Memory B cell (primary cell): Measurements from ENCODE around the gene SLC35B4.

ENCODE experiments used
- ATAC-seq: fragments of 150-1000 bp; cut with Tn5 transposase; 2 replicates; pipeline ENCODE4 v1.10.0; 2021; ENCODE audit warnings: low read depth, mild to moderate bottlenecking, moderate library complexity
- DNase-seq, 2 donors: peaks; one replicate each; pipeline ENCODE4 v3.0.0; 2022; ENCODE audit warnings: low spot score in 2 of 2
- H3K27ac Mint-ChIP-seq: one replicate; pipeline ENCODE4 v1.8.0; 2022; ENCODE audit warnings: mild to moderate bottlenecking, moderate library complexity, mixed read lengths
- H3K27me3 Mint-ChIP-seq: one replicate; pipeline ENCODE4 v1.8.0; 2022; ENCODE audit warnings: mixed read lengths
- H3K36me3 Mint-ChIP-seq: one replicate; pipeline ENCODE4 v1.8.0; 2022; ENCODE audit warnings: mild to moderate bottlenecking, mixed read lengths
- H3K4me1 Mint-ChIP-seq: one replicate; pipeline ENCODE4 v1.8.0; 2022; ENCODE audit warnings: mixed read lengths
- H3K4me3 Mint-ChIP-seq: one replicate; pipeline ENCODE4 v1.8.0; 2022; ENCODE audit warnings: mild to moderate bottlenecking, moderate library complexity, mixed read lengths
- H3K9me3 Mint-ChIP-seq: one replicate; pipeline ENCODE4 v1.8.0; 2022; ENCODE audit warnings: mixed read lengths

The SLC35B4 gene, protein sequence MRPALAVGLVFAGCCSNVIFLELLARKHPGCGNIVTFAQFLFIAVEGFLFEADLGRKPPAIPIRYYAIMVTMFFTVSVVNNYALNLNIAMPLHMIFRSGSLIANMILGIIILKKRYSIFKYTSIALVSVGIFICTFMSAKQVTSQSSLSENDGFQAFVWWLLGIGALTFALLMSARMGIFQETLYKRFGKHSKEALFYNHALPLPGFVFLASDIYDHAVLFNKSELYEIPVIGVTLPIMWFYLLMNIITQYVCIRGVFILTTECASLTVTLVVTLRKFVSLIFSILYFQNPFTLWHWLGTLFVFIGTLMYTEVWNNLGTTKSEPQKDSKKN

DNA sequence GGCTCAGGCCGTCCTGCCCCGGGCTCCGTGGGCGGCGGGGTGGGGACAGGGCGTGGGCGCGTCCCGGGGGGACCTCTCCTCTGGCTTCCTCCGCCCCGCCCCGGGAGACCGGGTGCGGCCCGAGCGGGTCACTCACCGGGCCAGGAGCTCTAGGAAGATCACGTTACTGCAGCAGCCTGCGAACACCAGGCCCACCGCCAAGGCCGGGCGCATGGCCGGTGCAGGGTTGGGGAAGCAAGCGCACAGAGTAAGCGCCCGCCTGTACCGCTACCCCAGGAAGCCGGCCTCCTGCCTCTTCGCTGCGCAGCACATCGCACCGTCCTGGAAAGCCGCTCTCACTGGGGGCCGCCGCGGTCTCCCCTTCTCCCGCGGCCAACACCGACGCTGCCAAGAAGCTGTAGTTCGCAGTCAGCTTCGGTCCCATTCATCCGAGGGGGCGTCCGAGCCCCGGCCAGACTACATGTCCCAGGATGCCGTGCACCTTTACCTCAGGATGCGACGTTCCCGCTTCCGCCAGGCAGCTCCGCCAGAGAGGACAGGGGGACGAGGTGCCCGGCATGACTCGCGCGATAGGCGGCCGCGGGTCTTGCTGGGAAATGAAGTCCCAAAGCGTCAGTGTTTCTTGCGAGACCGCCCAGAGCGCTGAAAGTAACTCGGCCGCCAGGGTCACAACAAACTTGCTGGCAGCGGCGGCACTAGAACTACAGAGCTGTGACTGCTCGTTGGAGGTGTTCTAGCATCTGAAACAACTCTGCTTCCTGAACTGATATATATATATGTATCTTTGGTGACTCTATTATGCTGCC, at the start of gene SLC35B4:
TSS of gene SLC35B4 (minus strand) at position 392 of the 806 bp plus-strand sequence. CDS start at position 213, 179 bp downstream.
- Mint-ChIP-seq H3K9me3 (no peaks in the 10 kb centered on the region), H3K36me3 (no peaks in the 10 kb centered on the region), H3K27me3 (no peaks in the 10 kb centered on the region), H3K4me1 (peaks cover 9% of the 10 kb centered on the region), H3K4me3 (peak within 1 kb of the TSS; percentile 87), H3K27ac (peak within 1 kb of the TSS; percentile 65)
- peak; percentile 77 to 84 for DNase-seq
- ATAC-seq = peak; percentile 93

DNA sequence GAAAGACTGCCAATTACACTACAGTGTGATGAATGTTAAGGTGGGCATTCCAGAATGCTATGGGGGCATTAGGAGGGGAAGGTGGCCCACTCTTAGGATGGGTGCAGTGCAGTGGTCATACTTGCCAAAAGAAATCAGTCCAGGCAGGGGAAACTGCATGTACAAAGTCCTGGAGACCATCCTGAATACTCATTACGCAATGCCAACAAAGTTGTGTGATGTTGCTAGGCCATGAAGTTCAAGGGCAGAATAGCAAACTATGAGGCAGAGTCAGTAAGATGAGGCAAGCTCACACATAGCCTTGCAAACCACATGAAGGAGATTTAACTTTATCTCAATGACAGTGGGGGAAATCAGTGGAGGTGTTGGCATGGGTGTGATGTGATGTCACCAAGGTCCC, 49.8 kb upstream of the SLC35B4 start:
- peaks cover 22% of the 10 kb centered on the region for H3K27me3 Mint-ChIP-seq
- DNase-seq = no peak
- no peaks in the 10 kb centered on the region for H3K4me1 Mint-ChIP-seq
- no peak overlapping the region for H3K27ac Mint-ChIP-seq
- H3K36me3 Mint-ChIP-seq = no peaks in the 10 kb centered on the region
- no peak overlapping the region for H3K4me3 Mint-ChIP-seq
- H3K9me3 Mint-ChIP-seq = no peaks in the 10 kb centered on the region
- no peak for ATAC-seq

DNA sequence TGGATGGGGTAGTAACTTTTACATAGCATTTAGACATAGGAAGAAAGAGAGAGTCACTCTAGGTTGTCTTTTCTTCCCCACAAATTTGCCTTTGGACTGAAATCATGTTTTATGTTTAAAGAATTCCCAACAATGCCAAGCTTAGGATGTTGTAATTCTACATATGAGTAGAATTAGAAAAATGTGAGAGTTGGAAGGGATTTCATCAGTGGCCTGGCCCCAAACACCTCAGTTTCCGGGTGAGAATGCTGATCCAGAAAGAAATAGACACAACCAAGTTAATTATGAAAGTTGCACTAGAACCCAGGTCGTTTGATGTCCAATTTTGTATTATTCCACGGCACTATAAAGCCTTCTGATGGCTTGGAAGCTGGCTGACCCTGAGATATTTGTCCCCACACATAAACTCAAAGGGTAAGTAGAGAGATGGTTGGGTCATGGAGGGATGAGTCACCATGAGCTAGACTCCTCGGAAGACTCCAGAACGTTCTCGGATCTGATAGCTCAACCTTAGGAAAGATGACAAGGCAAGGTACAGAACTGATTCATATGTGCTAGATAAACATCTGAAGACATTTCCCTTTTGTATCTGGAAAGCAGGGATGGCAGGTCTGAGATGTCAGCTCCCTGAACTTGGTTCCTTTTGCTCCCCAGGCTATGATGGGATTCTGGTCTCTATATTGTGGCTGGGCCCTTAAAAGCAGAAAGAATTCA, 48.8 kb upstream of the SLC35B4 start:
- H3K36me3 Mint-ChIP-seq = no peaks in the 10 kb centered on the region
- no peak for DNase-seq
- ATAC-seq = no peak
- peaks cover 22% of the 10 kb centered on the region for H3K27me3 Mint-ChIP-seq
- H3K4me1 Mint-ChIP-seq = no peaks in the 10 kb centered on the region
- no peak overlapping the region for H3K4me3 Mint-ChIP-seq
- no peaks in the 10 kb centered on the region for H3K9me3 Mint-ChIP-seq
- no peak overlapping the region for H3K27ac Mint-ChIP-seq

DNA sequence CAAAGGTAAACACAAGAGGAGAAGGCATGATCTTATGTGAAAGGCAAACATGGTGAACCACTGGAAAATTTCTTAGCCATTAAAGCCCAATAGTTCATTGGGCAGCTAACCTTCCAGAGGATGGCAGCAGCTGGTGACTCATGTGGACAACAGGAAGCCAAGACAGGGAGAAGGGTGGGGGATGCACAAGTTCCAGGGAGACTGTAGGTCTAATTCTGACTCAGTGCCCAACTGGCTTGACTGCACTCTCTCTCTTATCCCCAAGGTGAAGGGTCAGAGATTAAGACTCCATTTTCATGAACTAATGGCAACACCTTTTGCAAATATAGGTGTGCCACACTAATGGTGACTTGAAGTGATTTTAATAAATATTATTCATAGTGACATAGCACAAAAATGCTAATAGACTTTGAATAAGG, 47.9 kb upstream of the SLC35B4 start:
- Mint-ChIP-seq H3K4me3 (no peak overlapping the region), H3K27me3 (peaks cover 16% of the 10 kb centered on the region), H3K9me3 (no peaks in the 10 kb centered on the region), H3K4me1 (no peaks in the 10 kb centered on the region), H3K27ac (no peak overlapping the region), H3K36me3 (no peaks in the 10 kb centered on the region)
- ATAC-seq = no peak
- no peak for DNase-seq

DNA sequence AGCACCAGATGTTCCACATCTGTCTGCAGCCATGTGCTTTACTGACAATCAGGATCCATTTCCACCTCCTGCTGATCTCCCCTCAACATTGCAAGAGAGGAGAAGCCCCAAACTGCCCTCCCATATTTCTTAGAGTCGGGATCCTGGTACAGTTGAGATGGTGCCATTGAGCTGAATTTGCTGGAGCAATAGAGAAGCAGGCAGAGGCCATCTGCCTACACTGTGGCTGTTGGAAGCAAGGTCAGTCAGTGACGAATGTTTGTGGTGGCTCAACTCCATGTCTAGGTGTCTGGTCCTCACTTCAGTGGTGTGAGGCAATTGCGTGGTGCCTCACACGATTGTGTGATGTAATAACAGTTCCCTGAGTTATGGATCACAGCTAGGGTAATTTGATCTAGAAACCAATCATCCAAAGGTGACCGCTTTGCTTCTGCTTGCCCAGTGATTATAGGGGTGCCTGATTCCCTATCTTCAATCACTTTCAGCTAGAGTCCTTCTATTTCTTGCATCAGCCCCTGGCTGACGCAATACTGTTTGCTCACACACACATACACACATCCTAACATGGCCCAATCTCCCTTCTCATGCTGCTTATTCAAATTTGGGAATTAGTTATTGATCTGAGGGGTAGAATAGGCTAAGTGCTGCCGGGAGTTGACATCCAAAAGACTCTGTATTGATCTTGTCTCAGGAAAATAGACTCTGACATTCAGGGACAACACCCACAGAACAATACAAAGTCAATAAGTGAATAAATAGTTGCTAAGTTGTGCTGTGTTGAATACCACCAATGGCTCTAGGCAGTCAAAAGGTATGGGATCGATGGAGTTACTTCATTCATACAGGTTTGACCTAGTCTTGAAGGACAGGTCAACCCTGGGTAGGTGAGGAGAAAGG, 46.1 kb upstream of the SLC35B4 start:
- DNase-seq (no peak), ATAC-seq (no peak)
- Mint-ChIP-seq H3K4me1 (peaks cover 4% of the 10 kb centered on the region), H3K27ac (no peak overlapping the region), H3K4me3 (no peak overlapping the region), H3K36me3 (no peaks in the 10 kb centered on the region), H3K27me3 (peaks cover 16% of the 10 kb centered on the region), H3K9me3 (no peaks in the 10 kb centered on the region)

DNA sequence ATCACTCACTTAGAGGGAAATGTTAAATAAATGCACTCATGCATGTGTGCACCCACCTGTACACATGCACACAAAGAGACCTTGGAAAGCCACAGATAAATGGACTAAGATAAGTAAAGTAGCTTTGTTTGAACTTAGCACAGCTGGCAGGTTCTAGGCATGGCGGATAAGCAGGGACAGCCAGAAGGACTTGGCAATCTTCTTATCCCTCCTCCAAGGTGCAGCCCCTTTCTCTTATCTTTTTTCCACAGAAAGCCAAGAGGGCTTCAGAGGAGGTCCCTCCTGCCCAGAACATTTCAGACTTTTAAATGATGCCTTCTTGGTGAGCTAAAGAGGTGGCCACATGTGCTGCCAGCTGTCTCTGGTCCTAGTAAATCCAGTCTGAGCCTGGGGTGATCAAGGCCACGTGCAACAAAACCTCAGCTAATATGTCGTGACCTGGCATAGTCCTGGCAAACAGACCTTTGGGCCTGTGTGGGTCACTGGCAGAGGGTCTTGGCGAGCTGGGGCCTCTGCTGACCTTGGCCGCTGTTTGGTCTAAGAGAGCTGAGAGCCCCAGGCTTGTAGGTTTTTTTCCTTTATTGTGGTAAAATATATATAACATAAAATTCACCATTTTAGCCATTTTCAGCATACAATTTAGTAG, 43.2 kb upstream of the SLC35B4 start:
- Mint-ChIP-seq H3K27me3 (peaks cover 14% of the 10 kb centered on the region), H3K9me3 (no peaks in the 10 kb centered on the region), H3K4me3 (no peak overlapping the region), H3K4me1 (peaks cover 4% of the 10 kb centered on the region), H3K36me3 (no peaks in the 10 kb centered on the region), H3K27ac (no peak overlapping the region)
- DNase-seq (no peak), ATAC-seq (no peak)

DNA sequence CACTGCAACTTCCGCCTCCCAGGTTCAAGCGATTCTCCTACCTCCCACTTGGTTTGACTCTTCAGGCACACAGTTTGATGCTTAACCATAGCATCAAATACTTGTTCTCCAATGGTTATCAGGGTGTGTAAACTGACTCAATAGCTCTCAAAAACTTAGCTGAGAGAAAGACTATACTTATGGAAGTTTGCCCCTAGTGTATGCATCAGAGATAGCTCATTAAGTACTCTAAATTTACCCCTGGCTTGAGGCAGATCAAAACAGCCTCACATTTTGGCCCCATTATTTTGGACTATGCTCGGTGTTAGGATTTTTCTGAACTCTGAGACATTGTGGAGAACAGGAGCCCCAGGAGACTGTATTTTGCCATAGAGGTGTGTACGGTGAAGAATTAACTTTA, 40.8 kb upstream of the SLC35B4 start:
- Mint-ChIP-seq H3K4me3 (no peak overlapping the region), H3K9me3 (no peaks in the 10 kb centered on the region), H3K4me1 (peaks cover 4% of the 10 kb centered on the region), H3K27ac (no peak overlapping the region), H3K27me3 (peaks cover 8% of the 10 kb centered on the region), H3K36me3 (no peaks in the 10 kb centered on the region)
- ATAC-seq (no peak), DNase-seq (no peak)

DNA sequence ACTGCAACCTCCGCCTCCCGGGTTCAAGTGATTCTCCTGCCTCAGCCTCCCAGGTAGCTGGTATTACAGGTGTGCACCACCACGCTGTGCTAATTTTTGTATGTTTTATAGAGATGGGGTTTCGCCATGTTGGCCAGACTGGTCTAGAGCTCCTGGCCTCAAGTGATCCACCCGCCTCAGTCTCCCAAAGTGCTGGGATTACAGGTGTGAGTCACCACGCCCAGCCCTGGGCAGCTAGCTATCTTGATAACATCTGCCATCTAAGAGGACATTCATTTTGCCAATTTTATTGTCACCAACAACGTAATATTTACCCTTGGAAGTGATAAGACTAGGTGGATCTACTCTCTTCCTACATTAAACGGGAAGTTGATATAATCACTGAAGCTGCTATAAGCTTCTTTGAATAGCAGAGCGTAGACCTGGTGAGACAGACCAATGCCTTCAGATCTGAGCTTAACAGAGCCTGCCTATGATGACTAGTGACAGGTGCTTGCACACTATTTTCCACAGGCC, 39.7 kb upstream of the SLC35B4 start:
- H3K36me3 Mint-ChIP-seq = no peaks in the 10 kb centered on the region
- no peak overlapping the region for H3K4me3 Mint-ChIP-seq
- H3K4me1 Mint-ChIP-seq = peaks cover 4% of the 10 kb centered on the region
- H3K27me3 Mint-ChIP-seq = peaks cover 3% of the 10 kb centered on the region
- H3K9me3 Mint-ChIP-seq = no peaks in the 10 kb centered on the region
- no peak overlapping the region for H3K27ac Mint-ChIP-seq
- no peak for DNase-seq
- ATAC-seq = no peak

DNA sequence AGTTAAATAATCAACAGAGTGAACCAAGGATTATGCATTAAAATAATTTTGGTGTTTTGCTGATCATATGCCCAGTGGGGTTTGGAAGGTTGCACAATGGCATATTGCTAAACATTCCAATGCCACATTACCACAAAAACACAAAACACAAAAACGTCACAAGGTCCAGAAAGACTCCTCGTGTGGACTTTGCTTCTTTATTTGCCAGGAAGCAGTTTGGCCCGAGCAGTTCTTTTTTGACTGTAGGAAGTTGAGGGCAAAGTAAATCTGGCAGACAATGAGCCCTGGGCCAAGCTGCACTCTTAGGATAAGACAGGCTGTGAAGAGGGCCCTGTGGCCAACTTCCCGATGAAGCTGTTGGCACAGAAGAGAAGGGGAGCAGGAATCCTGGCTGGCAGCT, 39.2 kb upstream of the SLC35B4 start:
- Mint-ChIP-seq H3K9me3 (no peaks in the 10 kb centered on the region), H3K27ac (no peak overlapping the region), H3K4me3 (no peak overlapping the region), H3K4me1 (peaks cover 4% of the 10 kb centered on the region), H3K27me3 (peaks cover 3% of the 10 kb centered on the region), H3K36me3 (no peaks in the 10 kb centered on the region)
- DNase-seq = no peak
- ATAC-seq = no peak

DNA sequence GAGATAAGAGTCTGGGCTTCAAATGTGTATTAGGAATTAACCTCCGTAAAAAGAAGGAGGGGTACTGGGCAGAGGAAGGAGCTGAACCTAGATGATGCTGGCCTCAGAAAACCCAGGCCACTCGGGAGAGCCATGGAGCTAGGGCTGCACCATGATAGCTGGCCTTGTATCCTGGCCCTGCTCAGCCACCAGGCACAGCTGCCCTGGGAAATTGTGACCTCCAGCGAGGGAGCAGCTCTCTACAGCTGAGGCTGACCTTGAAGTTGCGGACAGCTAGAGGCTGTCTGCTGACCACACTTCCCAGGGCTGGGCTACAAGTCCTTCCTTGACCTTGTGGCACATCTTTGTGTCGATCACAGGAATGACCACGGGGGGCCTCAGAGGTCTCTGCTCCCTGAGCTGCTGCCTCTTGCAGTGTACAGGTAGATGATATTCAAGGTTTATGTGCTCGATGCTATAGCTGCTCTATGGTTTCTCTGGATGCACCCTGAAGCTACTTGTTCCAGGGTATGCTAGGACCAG, 38.3 kb upstream of the SLC35B4 start:
- Mint-ChIP-seq H3K4me1 (peaks cover 4% of the 10 kb centered on the region), H3K4me3 (no peak overlapping the region), H3K9me3 (no peaks in the 10 kb centered on the region), H3K36me3 (no peaks in the 10 kb centered on the region), H3K27ac (no peak overlapping the region), H3K27me3 (peaks cover 3% of the 10 kb centered on the region)
- no peak for ATAC-seq
- no peak for DNase-seq

DNA sequence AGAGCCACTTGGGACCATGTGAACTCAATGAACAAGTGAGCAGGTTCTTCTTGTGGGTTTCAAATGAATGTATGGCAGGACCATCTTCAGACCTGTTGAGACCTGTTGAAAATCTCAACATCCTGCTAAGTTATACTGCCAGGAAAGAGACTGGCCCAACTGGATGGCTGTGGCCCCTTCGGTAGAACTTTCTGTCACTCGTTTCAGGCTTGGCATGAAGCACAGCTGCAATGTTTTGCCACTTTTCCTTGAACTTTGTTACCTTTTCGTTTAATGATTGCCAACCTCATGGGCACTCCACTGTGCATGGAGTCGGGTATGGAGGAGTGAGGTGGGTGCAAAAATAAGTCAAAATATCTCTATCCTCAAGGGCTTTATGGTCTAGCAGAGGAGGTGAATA, 36.7 kb upstream of the SLC35B4 start:
- Mint-ChIP-seq H3K4me1 (peaks cover 4% of the 10 kb centered on the region), H3K36me3 (no peaks in the 10 kb centered on the region), H3K27me3 (peaks cover 8% of the 10 kb centered on the region), H3K9me3 (peaks cover 2% of the 10 kb centered on the region), H3K27ac (no peak overlapping the region), H3K4me3 (no peak overlapping the region)
- no peak for ATAC-seq
- DNase-seq = no peak

DNA sequence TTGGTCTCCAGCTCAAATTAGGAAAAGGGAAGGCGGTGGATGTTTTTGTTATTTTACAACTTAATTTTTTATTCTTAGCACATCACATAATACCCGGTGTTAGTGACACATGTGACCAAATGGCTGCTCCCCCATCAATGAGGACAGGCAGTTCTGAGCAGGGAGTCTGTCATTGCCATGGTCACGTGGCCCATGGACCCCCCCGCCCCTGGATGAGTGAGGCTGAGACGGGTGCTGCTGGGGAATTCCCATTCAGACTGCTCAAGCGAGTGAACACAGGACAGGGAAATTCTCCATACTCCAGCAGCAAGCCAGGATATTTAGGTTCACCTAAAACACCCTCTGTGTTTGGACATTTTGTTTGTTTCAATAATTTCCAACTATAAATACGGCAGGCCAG, 34.7 kb upstream of the SLC35B4 start:
- no peak for ATAC-seq

DNA sequence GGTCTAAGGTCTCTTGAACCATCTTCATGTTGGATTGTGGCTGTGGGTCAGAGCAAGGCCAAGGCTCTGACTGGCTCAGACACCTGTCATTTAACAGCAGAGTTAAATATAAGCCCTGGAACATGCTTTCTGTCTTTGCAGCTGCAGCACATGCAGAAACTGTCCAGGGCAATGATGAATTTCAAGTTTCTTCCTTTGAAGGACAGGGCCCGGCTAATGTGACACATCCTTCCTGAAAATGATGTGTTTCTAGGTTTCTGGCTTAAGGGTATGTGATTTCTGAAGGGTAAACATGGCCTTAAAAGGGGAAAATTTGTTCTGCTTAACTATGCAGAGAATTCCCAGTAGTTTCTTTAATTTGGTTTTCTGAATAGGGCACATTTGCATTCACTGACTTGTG, 34.0 kb upstream of the SLC35B4 start:
- no peak for DNase-seq
- Mint-ChIP-seq H3K4me3 (no peak overlapping the region), H3K36me3 (no peaks in the 10 kb centered on the region), H3K4me1 (no peaks in the 10 kb centered on the region), H3K27ac (no peak overlapping the region), H3K9me3 (peaks cover 2% of the 10 kb centered on the region), H3K27me3 (peaks cover 17% of the 10 kb centered on the region)
- no peak for ATAC-seq

More for the DNA sequence above, 34.7 kb upstream of the SLC35B4 start:
- peaks cover 2% of the 10 kb centered on the region for H3K9me3 Mint-ChIP-seq
- H3K27ac Mint-ChIP-seq = no peak overlapping the region
- no peak for DNase-seq
- H3K36me3 Mint-ChIP-seq = no peaks in the 10 kb centered on the region
- H3K4me3 Mint-ChIP-seq = no peak overlapping the region
- H3K27me3 Mint-ChIP-seq = peaks cover 17% of the 10 kb centered on the region
- H3K4me1 Mint-ChIP-seq = no peaks in the 10 kb centered on the region
